Lung (tissue), 12 donors: Measurements from ENCODE around the gene CZIB. TPM values are rescaled to one million over a fixed set of nuclear protein-coding genes. Genes with fewer than 3 reads are reported as not detected.

Experiments used
- ATAC-seq: fragments of 200-7000 bp; cut with Tn5 transposase; one replicate; pipeline ENCODE4 v1.9.1; 2020; ENCODE audit warnings: moderate number of reproducible peaks; ENCODE audit not compliant: insufficient read depth, low FRiP score
- DNase-seq, 3 donors: peaks; one replicate each; pipeline ENCODE4 v3.0.0-alpha.2; 2013 to 2017
- H3K27ac ChIP-seq, 2 donors: one replicate each; pipeline ENCODE4 v1.5.1; 2013; ENCODE audit warnings: mild to moderate bottlenecking in 2 of 2, moderate library complexity in 2 of 2, control low read depth in 1 of 2, inconsistent platforms in 1 of 2, low read depth in 1 of 2, low read length in 1 of 2
- H3K27me3 ChIP-seq, 3 donors: one replicate each; pipeline ENCODE4 v1.5.1; 2013; ENCODE audit warnings: low read length in 2 of 3; ENCODE audit not compliant: control insufficient read depth in 3 of 3, insufficient read depth in 3 of 3
- H3K36me3 ChIP-seq, 4 donors: one replicate each; pipeline ENCODE4 v1.5.1; 2013; ENCODE audit warnings: low read length in 4 of 4, mild to moderate bottlenecking in 1 of 4, moderate library complexity in 1 of 4; ENCODE audit not compliant: control insufficient read depth in 4 of 4, insufficient read depth in 4 of 4
- H3K4me1 ChIP-seq, 5 donors: one replicate each; pipeline ENCODE4 v1.5.1; 2013; ENCODE audit warnings: low read length in 5 of 5, mild to moderate bottlenecking in 2 of 5, moderate library complexity in 1 of 5; ENCODE audit not compliant: control insufficient read depth in 5 of 5, insufficient read depth in 5 of 5
- H3K4me3 ChIP-seq: one replicate; pipeline ENCODE4 v1.5.1; 2013; ENCODE audit warnings: mild to moderate bottlenecking, control low read depth, moderate library complexity
- H3K9ac ChIP-seq, 2 donors: one replicate each; pipeline ENCODE4 v1.5.1; 2013; ENCODE audit warnings: low read length in 2 of 2, control low read depth in 1 of 2; ENCODE audit not compliant: insufficient read depth in 1 of 2
- H3K9me3 ChIP-seq, 4 donors: one replicate each; pipeline ENCODE4 v1.5.1; 2013; ENCODE audit warnings: low read length in 3 of 4, mild to moderate bottlenecking in 1 of 4, moderate library complexity in 1 of 4; ENCODE audit not compliant: control insufficient read depth in 4 of 4, insufficient read depth in 3 of 4
- CTCF ChIP-seq: IDR thresholded peaks from 2 replicates; pipeline ENCODE4 v1.5.1; 2012; ENCODE audit warnings: mild to moderate bottlenecking; ENCODE audit errors: control extremely low read depth, extremely low read depth
- WGBS, 2 donors: extraction: QIAGEN DNeasy Blood & Tissue Kit; methylation state at CpG; one replicate each; pipeline ENCODE4 v1.1.7; 2013; 5-methylcytosine and 5-hydroxymethylcytosine counted together
- polyA plus RNA-seq, 2 donors: library from polyadenylated mRNA; stranded (reverse); fragments of 200-250 nt; gene quantifications; one replicate each; pipeline ENCODE4 v1.2.1, GENCODE V29; 2013
- total RNA-seq, 2 donors: library from RNA; depleted of rRNA in 1 of 2; stranded (reverse); fragments of >200 nt in 1 of 2; gene quantifications; one replicate each; pipeline ENCODE4 v1.2.1, GENCODE V29; 2014 to 2021
- donor health status: control.
- donor health status: control.
- donor health status: Bipolar disorder and iron deficiency.
- donor health status: healthy.
- donor health status: DM: yes; HTN: yes; CAD: no.

CZIB gene
- total and polyA plus RNA-seq, 4 donors: 39.1 to 86.5 (median 52.9) TPM

- no peak for TF ChIP-seq CTCF
- 49 to 68% methylated on average over 10 of the region's 10 CpGs for WGBS, 2 donors
- DNase-seq: peak; percentile 52 to 75 (median 63)
- no peak overlapping the region for H3K9ac ChIP-seq
- peak; percentile 65 for ATAC-seq
- no peaks in the 10 kb centered on the region for H3K27me3 ChIP-seq
- H3K27ac ChIP-seq: no peak overlapping the region
- peaks cover 0 to 32% (median 11%) of the 10 kb centered on the region in 5 donors for H3K4me1 ChIP-seq
- no peaks in the 10 kb centered on the region for H3K9me3 ChIP-seq
- H3K4me3 ChIP-seq: no peak overlapping the region
- no peaks in the 10 kb centered on the region for H3K36me3 ChIP-seq
These were observed 43.8 kb downstream of the CZIB start for GRCh38 chr1:53176452-53177208.

DNA sequence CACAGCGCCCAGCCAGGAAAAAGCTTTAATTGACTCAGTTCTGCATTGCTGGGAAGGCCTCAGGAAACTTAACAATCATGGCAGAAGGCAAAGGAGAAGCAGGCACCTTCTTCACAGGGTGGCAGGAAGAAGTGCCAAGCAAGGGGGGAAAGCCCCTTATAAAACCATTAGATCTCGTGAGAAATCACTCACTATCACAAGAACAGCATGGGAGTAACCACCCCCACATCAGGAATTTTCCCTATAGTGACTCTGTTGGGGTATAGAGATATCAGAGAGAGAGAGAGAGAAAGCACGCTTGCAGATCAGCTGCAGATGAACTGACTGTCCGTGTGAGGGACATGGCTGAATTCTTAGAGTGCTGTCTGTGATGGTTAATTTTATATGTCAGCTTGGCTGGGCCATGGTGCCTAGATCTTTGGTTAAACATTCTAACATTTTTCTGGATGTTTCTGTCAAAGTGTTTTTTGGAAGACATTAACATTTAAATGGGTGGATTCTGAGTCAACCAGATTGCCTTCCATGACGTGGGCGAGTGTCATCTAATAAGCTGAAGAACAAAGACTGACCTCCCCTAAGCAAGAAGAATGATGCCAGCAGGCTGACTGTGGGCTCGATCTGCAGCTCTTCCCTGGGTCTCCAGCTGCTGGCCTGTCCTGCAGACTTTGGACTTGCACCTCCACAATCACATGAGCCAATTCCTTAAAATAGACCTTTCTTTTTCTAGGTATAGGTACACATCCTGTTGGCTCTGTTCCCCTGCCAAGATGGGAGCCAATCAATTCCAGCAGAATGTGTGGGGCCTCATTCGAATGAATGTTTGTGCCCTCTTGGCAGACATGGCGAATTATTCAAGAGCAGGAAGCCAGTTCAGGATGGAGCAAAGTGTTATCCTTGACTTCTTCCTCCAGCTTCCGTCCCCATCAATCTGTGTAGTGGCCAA, 45.2 kb downstream of the CZIB start:
- H3K27ac ChIP-seq: no peak overlapping the region
- peaks cover 0 to 32% (median 11%) of the 10 kb centered on the region in 5 donors for H3K4me1 ChIP-seq
- H3K27me3 ChIP-seq: no peaks in the 10 kb centered on the region
- no peak for TF ChIP-seq CTCF
- H3K36me3 ChIP-seq: no peaks in the 10 kb centered on the region
- H3K9me3 ChIP-seq: no peaks in the 10 kb centered on the region
- 68 to 75% methylated on average over 10 of the region's 10 CpGs for WGBS, 2 donors
- DNase-seq (peak in 1 of 3 donors; percentile 18), ATAC-seq (no peak)
- H3K9ac ChIP-seq: no peak overlapping the region
- H3K4me3 ChIP-seq: no peak overlapping the region

DNA sequence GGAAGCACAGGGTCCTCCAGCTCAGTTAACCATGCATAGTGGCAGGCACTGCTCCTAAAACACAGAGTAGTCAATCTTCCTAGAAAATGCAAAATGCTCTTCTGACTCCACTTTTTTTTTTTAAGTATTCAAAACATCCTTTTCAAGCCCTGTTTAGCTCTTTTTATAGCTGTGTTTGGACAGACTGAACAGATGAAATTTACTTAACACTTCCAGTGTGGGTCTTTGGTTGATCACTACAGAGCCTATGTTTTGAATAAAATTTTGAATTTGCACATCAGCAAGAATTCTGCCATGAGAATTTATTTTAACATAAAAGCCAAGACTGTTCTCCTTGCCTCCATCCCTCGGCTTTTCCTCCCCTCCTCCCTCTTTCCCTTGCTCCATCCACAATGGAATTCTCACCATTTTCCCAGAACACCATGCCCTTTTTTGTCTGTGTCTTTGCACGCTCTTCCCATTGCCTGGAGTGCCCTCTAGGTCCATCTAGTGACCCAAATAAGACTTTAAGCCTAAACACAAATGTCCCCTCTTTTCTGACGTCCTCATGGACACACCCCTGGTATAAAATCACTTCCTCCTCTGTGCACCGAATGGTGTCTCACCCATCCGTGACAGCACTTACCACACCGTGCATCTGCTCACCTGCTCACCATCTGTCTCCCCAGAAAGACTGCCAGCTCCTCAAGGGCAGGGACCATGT, 47.9 kb downstream of the CZIB start:
- no peak for TF ChIP-seq CTCF
- no peaks in the 10 kb centered on the region for H3K27me3 ChIP-seq
- H3K9me3 ChIP-seq: no peaks in the 10 kb centered on the region
- no peak overlapping the region for H3K4me3 ChIP-seq
- peak overlapping the region in 1 of 2 donors; percentile 45 for H3K27ac ChIP-seq
- WGBS, 2 donors: 37 to 41% methylated on average over 6 of the region's 6 CpGs
- H3K36me3 ChIP-seq: no peaks in the 10 kb centered on the region
- ATAC-seq: no peak
- H3K9ac ChIP-seq: no peak overlapping the region
- DNase-seq: peak in 1 of 3 donors; percentile 27
- peaks cover 0 to 30% (median 10%) of the 10 kb centered on the region in 5 donors for H3K4me1 ChIP-seq
